GM12801 (cell line): Measurements from ENCODE around the gene SUV39H1.

ENCODE experiments used
- CTCF ChIP-seq: IDR thresholded peaks from one replicate; pipeline ENCODE4 v1.5.1; 2011; ENCODE audit warnings: control low read depth; ENCODE audit not compliant: insufficient read length; ENCODE audit errors: extremely low read depth

The SUV39H1 gene

GRCh38 chrX:48715876-48716502, 19.5 kb downstream of the SUV39H1 start:
- TF ChIP-seq CTCF, result no peak

GRCh38 chrX:48719958-48720357, 23.4 kb downstream of the SUV39H1 start:
- TF ChIP-seq CTCF, result no peak

- no peak for TF ChIP-seq CTCF
Observed at GRCh38 chrX:48720577-48721250, 24.2 kb downstream of the SUV39H1 start.

- TF ChIP-seq CTCF, result no peak
Observed at GRCh38 chrX:48721916-48722315, 25.4 kb downstream of the SUV39H1 start.

- no peak for TF ChIP-seq CTCF
Observed at GRCh38 chrX:48726596-48726995, 30.1 kb downstream of the SUV39H1 start.

- TF ChIP-seq CTCF, result no peak
Observed at GRCh38 chrX:48728653-48729052, 32.1 kb downstream of the SUV39H1 start.

- no peak for TF ChIP-seq CTCF
Observed at GRCh38 chrX:48736303-48736702, 39.8 kb downstream of the SUV39H1 start.

GRCh38 chrX:48736878-48737212, 40.3 kb downstream of the SUV39H1 start:
- TF ChIP-seq CTCF, result no peak
